DMS79 (cell line): Measurements from ENCODE around the gene UBE2J2.
A peak's percentile ranks its signal among the peaks of the same experiment; 100 is the strongest.

ENCODE experiments used
- DNase-seq: peaks from one replicate; lab custom pipeline; 2025; lab: John Stamatoyannopoulos, UW

Gene UBE2J2

GRCh38 chr1:1309251-1310108 is 35.8 kb upstream of the UBE2J2 start:
- DNase-seq = no peak

GRCh38 chr1:1308756-1309250 is 35.1 kb upstream of the UBE2J2 start:
- no peak for DNase-seq

GRCh38 chr1:1307923-1308755 is 34.5 kb upstream of the UBE2J2 start, which contains the start of the genes ACAP3 and PUSL1:
TSS of gene ACAP3 (minus strand) at chr1:1307930. CDS start at chr1:1307815, 115 bp downstream.
TSS of gene PUSL1 (plus strand) at chr1:1308597. CDS start at chr1:1308644, 47 bp downstream.
- DNase-seq = peak; percentile 75

DNA sequence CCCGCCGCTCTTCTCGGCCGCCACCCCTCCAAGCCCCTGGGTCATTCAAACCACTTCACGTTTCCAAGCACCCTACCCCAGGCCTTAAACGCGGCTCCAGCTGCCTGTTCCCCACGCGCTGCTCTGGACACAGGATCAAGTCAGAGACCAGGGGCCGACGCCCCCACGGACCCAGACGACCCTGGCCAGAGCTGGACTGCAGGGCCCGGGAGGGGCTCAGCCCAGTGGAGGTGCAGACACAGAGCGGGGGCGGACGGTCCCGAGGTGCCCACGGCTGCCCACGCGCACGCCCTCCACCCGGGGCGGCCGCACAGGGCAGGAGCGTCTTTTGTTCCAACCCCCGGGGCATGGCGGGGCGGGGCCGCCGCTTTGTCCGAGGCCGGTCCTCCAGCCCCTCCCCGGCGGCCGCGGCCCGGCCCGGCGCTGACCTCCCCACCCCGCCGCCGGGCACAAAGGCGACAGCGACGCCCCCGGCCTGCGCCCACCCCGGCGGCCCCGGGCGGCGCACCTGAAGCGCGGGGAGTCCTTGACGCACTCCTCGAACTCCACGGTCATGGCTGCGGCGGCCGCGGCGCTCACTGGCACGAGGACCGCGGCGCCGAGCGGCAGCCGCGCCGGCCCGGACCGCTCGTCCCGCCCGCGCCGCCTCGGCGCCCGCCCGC is 33.7 kb upstream of the UBE2J2 start:
- DNase-seq = no peak

- no peak for DNase-seq
These were observed 33.1 kb upstream of the UBE2J2 start for GRCh38 chr1:1306661-1307260.

GRCh38 chr1:1306070-1306660 is 32.5 kb upstream of the UBE2J2 start:
- peak; percentile 4 for DNase-seq

- peak; percentile 17 for DNase-seq
These were observed 31.8 kb upstream of the UBE2J2 start for GRCh38 chr1:1305300-1306069.

DNA sequence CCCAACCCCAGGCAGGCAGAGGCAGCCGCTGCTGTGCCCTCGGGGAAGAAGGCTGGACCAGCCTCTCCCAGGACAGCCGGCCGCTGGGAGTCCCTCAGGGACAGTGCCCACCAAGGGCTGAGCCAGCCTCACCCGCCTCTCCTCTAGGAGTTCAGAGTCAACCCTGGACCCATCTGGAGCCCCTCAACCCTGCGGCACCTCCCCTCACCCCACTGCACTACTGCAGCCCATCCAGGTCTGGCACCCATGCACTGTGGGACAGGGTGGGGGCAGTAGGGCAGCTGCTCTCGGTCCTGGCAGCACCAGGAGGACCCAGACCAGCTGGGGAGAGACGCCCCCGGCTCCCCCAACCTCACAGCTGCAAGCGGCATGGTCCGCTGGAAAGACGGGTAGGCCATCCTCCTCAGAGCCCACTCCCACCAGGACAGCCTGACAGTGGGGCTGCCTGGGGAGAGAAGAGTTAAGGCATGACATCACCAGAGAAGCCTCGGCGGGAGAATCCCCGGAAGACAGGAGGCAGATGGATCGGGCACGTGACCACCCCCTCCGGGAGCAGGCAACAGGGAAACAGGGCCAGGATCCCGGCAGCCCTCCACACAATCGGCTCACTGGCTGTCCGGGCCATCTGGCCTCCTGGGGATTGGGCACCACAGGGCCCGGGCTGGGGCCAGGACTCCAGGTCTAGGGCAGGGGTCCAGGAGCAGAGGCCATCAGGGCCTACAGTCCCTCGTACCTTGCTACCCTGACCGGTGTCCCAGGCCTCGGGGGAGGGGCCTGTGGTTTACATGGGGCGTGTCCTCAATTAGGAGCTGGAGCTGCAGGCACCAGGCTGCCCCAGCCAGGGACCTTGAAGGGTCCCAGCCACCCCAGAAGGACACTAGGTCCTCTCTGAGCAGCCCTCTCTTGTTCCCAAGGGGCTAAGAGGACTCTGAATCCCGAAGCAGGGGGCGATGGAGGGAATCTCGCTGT is 31.0 kb upstream of the UBE2J2 start:
- DNase-seq = peak; percentile 29

DNA sequence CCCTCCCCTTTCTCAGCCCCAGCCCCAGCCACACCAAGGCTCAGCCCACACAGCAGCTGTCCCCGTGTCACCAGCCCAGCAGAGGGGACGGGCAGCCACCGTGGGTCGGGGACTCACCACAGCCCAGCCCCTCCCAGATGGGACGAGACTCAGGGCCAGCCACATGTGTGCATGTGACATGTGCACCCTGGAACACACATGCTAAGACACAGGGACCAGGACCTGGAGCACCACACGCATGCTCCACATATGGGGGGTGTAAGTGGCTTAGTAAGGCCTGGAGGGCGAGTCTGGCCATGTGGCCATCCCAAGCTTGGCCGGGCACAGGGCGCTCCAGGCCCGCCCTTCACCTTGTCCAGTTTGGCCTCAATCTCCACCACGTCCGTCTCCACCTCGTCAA is 30.1 kb upstream of the UBE2J2 start:
- no peak for DNase-seq

DNA sequence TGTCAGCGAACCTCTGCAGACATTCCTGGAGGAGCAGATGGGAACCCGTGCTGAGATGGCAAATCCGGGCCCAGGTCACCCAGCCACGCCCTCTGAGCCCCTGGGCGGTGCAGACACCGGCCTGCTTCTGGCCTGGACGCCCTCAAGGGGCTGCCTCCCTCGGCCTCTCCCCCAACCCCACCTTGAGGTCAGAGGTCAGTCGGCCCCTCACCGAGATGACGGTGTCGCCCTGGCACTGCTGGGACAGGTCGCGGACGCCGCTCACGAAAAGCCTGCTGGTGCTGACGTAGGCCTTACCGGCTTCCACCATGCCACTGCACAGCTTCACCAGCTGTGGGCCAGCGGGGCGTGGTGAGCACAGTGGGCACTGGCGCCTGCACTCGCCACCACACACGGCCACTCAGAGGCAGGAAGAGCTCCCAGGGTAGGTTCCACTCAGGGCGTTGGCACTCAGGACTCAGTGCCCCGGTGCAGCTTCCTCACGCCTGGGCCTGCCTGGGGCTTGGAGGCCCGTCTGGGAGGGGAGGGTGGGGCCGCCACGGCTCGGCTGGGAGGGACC is 29.4 kb upstream of the UBE2J2 start:
- peak; percentile 5 for DNase-seq

GRCh38 chr1:1302006-1302430 is 28.4 kb upstream of the UBE2J2 start:
- no peak for DNase-seq

- no peak for DNase-seq
These were observed 26.7 kb upstream of the UBE2J2 start for GRCh38 chr1:1300352-1300739.

DNA sequence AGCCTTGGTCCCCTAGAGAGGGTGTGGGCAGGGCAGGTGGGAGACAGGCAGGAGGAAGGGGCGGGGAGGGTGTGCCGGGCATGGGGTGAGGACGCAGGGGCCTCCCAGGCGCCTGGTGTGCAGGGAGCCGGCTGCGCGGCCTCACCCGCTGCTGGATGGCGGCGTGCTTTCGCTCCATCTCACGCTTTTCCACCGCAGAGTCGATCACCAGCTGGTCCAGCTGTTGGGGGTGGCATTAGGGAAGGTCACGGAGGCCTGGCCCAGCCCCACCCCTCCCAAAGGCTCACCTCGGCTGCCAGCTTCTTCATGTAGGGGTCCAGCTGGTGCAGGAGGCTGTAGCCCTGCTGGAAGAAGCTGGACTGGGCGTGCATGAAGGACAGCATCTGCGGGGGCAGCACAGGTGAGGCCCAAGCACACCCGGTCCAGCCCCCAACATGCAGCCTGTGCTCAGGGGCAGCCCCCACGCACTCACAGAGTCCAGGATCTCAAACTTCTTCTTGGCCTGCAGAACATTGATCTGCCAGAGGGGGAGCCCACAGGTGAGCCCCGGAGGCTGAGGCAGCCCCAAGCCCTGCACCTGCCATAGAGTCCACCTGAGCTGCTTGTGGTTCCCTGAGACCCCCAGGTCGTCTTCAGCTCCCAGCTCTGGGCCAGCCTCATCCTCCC is 26.2 kb upstream of the UBE2J2 start:
- DNase-seq = no peak

GRCh38 chr1:1298861-1299685 is 25.4 kb upstream of the UBE2J2 start:
- DNase-seq = no peak

DNA sequence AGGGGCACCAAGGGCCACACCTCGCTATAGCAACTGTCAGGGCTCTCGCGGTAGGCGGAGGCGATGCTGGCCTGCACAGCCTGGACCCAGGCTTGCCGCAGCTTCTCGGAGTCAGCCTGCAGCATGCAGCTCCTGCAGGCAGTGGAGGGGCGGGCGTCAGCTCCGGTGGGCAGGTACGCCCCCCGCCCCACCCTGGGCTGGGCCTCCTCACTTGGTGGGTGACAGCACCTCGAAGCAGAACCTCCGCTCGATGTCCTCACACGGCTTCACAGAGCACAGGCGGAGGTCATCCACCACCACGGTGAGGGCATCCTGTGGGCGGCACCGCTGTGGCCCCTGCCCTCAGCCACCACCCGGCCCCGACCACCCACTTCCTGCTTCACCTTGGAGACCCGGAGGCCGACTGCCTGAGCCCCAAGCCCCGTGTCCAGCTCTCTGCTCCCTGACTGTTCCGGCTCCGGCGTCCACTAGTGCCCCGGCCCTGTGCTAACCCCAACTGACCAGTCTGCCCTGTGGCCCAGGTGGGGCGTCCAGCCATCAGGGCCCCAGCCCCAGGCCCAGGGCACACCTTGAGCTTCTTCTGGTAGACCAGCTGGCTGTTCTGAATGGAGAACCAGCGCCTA is 24.3 kb upstream of the UBE2J2 start:
- DNase-seq = no peak

DNA sequence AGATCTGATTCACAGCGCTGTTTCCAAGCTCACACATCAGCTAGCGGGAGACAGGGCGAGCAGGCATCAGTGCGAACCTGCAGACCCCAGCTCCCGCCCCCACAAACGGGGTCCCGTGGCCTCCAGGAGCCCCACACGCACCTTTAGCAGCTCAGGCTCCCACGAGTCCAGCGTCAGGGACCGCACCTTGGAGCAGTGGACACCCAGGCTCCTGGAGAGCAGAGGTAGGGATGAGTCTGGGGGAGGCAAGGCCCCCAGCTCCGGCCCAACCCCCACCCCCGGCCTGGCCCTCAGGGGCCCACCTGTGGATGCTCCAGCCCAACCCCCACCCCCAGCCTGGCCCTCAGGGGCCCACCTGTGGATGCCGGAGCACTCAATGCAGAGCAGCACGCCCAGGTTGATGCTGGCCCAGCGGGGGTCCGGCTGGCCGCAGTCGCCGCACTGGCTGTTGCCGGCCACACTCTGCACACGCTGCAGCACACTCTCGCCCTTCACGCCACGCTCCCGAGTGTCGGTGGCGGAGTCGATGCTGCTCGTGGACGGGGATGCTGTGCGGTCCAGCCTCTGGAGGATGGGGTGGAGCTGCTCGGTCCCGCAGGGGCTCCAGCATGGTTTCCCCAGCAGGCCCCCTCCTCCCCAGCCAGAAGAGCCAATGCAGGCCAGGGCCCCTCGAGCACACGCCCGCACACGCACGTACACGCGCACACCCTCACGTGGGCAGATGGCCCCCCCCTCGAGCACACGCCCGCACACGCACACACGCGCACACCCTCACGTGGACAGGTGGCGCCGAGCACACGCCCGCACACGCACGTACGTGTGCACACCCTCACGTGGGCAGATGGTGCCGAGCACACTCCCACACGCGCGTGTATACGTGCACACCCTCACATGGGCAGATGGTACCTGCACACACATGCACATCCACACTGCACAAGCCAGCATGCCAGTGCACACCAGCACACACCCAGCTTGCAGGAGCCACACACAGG is 22.7 kb upstream of the UBE2J2 start:
- DNase-seq = no peak
